HEK293 (cell line): ENCODE results near the gene JMJD4.
A peak's percentile ranks its signal among the peaks of the same experiment; 100 is the strongest.

ENCODE experiments used
- BCL6B ChIP-seq: fragments of 450-650 bp; formaldehyde crosslinking; IDR thresholded peaks from 2 replicates; pipeline ENCODE4 v1.5.1; 2017; ENCODE audit warnings: missing biosample characterization, missing genetic modification characterization
- EGR2 ChIP-seq: fragments of 450-650 bp; formaldehyde crosslinking; IDR thresholded peaks from 2 replicates; pipeline ENCODE4 v1.5.1; 2016; ENCODE audit warnings: low read depth, missing biosample characterization, missing genetic modification characterization
- PATZ1 ChIP-seq: fragments of 450-650 bp; formaldehyde crosslinking; IDR thresholded peaks from 2 replicates; pipeline ENCODE4 v1.5.1; 2016; ENCODE audit warnings: missing biosample characterization, missing genetic modification characterization
- PRDM10 ChIP-seq: fragments of 450-650 bp; formaldehyde crosslinking; IDR thresholded peaks from 2 replicates; pipeline ENCODE4 v1.5.1; 2016; ENCODE audit warnings: missing biosample characterization, missing genetic modification characterization
- SP3 ChIP-seq: fragments of 450-650 bp; formaldehyde crosslinking; IDR thresholded peaks from 2 replicates; pipeline ENCODE4 v1.5.1; 2016; ENCODE audit warnings: missing biosample characterization, missing genetic modification characterization
- YY2 ChIP-seq: fragments of 450-650 bp; formaldehyde crosslinking; IDR thresholded peaks from 2 replicates; pipeline ENCODE4 v1.5.1; 2016; ENCODE audit warnings: missing biosample characterization, missing genetic modification characterization
- ZBTB6 ChIP-seq: fragments of 450-650 bp; formaldehyde crosslinking; IDR thresholded peaks from 2 replicates; pipeline ENCODE4 v1.5.1; 2017; ENCODE audit warnings: missing biosample characterization, missing genetic modification characterization
- ZBTB8A ChIP-seq: fragments of 450-650 bp; formaldehyde crosslinking; IDR thresholded peaks from 2 replicates; pipeline ENCODE4 v1.5.1; 2016; ENCODE audit warnings: missing biosample characterization, missing genetic modification characterization
- ZFHX2 ChIP-seq: fragments of 450-650 bp; formaldehyde crosslinking; conservative IDR thresholded peaks from 2 replicates; pipeline ENCODE4 v1.5.1; 2016; ENCODE audit warnings: missing biosample characterization, missing genetic modification characterization
- ZNF10 ChIP-seq: fragments of 450-650 bp; formaldehyde crosslinking; IDR thresholded peaks from 2 replicates; pipeline ENCODE4 v1.5.1; 2017; ENCODE audit warnings: missing biosample characterization, missing genetic modification characterization
- ZNF133 ChIP-seq: fragments of 450-650 bp; formaldehyde crosslinking; IDR thresholded peaks from 2 replicates; pipeline ENCODE4 v1.5.1; 2016; ENCODE audit warnings: missing biosample characterization, missing genetic modification characterization
- ZNF148 ChIP-seq: fragments of 450-650 bp; formaldehyde crosslinking; IDR thresholded peaks from 2 replicates; pipeline ENCODE4 v1.5.0; 2017; ENCODE audit warnings: missing biosample characterization, missing genetic modification characterization, borderline replicate concordance
- ZNF223 ChIP-seq: fragments of 450-650 bp; formaldehyde crosslinking; IDR thresholded peaks from 2 replicates; pipeline ENCODE4 v1.5.1; 2016; ENCODE audit warnings: missing biosample characterization, missing genetic modification characterization
- ZNF266 ChIP-seq: fragments of 450-650 bp; formaldehyde crosslinking; IDR thresholded peaks from 2 replicates; pipeline ENCODE4 v1.5.1; 2016; ENCODE audit warnings: missing biosample characterization, missing genetic modification characterization, low read depth
- ZNF274 ChIP-seq, 2 experiments: fragments of 200-500 bp in 1 of 2; fragments of 450-650 bp in 1 of 2; sonication (Bioruptor generic) in 1 of 2; formaldehyde crosslinking in 1 of 2; IDR thresholded peaks; 2 replicates each; pipeline versions ENCODE4 v1.5.1 to v1.6.1; 2014 to 2016; ENCODE audit warnings: borderline replicate concordance in 1 of 2, inconsistent platforms in 1 of 2, low read length in 1 of 2, missing biosample characterization in 1 of 2, missing genetic modification characterization in 1 of 2
- ZNF548 ChIP-seq: fragments of 450-650 bp; formaldehyde crosslinking; IDR thresholded peaks from 2 replicates; pipeline ENCODE4 v1.5.1; 2016; ENCODE audit warnings: missing biosample characterization, missing genetic modification characterization
- ZNF600 ChIP-seq: fragments of 450-650 bp; formaldehyde crosslinking; IDR thresholded peaks from 2 replicates; pipeline ENCODE4 v1.5.1; 2016; ENCODE audit warnings: missing biosample characterization, missing genetic modification characterization
- ZNF639 ChIP-seq: fragments of 450-650 bp; formaldehyde crosslinking; IDR thresholded peaks from 2 replicates; pipeline ENCODE4 v1.5.1; 2016; ENCODE audit warnings: missing biosample characterization, missing genetic modification characterization
- ZNF692 ChIP-seq: fragments of 450-650 bp; formaldehyde crosslinking; IDR thresholded peaks from 2 replicates; pipeline ENCODE4 v1.5.1; 2016; ENCODE audit warnings: missing biosample characterization, missing genetic modification characterization
- ZNF76 ChIP-seq: fragments of 450-650 bp; formaldehyde crosslinking; IDR thresholded peaks from 2 replicates; pipeline ENCODE4; 2016; ENCODE audit warnings: low read depth, missing biosample characterization, missing genetic modification characterization, borderline replicate concordance
- ZNF776 ChIP-seq: fragments of 450-650 bp; formaldehyde crosslinking; IDR thresholded peaks from 2 replicates; pipeline ENCODE4 v1.5.0; 2017; ENCODE audit warnings: missing biosample characterization, missing genetic modification characterization, borderline replicate concordance
- ZNF791 ChIP-seq: fragments of 450-650 bp; formaldehyde crosslinking; IDR thresholded peaks from 2 replicates; pipeline ENCODE4 v1.5.1; 2016; ENCODE audit warnings: missing biosample characterization, missing genetic modification characterization
- ZNF843 ChIP-seq: fragments of 450-650 bp; formaldehyde crosslinking; IDR thresholded peaks from 2 replicates; pipeline ENCODE4 v1.5.1; 2016; ENCODE audit warnings: missing biosample characterization, missing genetic modification characterization

JMJD4 gene

GRCh38 chr1:227735539-227736285, 610 bp upstream of the JMJD4 start (continued):
- TF ChIP-seq ZNF133 (tag by site-specific recombination) (no peak; the same call in 1 of the 2 replicates), ZNF10 (tag by site-specific recombination) (no peak), ZFHX2 (tag by site-specific recombination) (peak; percentile 95), ZNF692 (tag by site-specific recombination) (peak; percentile 97), BCL6B (0 out of 2 replicates have a peak, but pooled peaks have one; percentile 9), ZNF223 (tag by site-specific recombination) (0 out of 2 replicates have a peak, but pooled peaks have one; percentile 11), ZNF600 (tag by site-specific recombination) (peak; percentile 17; the same call in 1 of the 2 replicates), ZNF639 (tag by site-specific recombination) (0 out of 2 replicates have a peak, but pooled peaks have one; percentile 4), ZNF148 (tag by site-specific recombination) (peak; percentile 68; the same call in 1 of the 2 replicates), EGR2 (peak; percentile 29; the same call in 1 of the 2 replicates), SP3 (peak; percentile 74), ZNF76 (tag by site-specific recombination) (peak; percentile 95), YY2 (tag by site-specific recombination) (peak; percentile 79), ZNF274 (IDR thresholded peaks at IDR 0.05; ENCODE audit: low read length) (no peak), ZNF274 (tag by site-specific recombination; IDR thresholded peaks at IDR 0.05; ENCODE audit: borderline replicate concordance) (no peak), ZNF548 (tag by site-specific recombination) (0 out of 2 replicates have a peak, but pooled peaks have one; percentile 6), ZNF843 (tag by site-specific recombination) (peak; percentile 38; the same call in 1 of the 2 replicates), PRDM10 (tag by site-specific recombination) (no peak), ZNF776 (tag by site-specific recombination) (peak; percentile 74; the same call in 1 of the 2 replicates), ZBTB6 (tag by site-specific recombination) (no peak), ZBTB8A (tag by site-specific recombination) (0 out of 2 replicates have a peak, but pooled peaks have one; percentile 46), ZNF266 (tag by site-specific recombination) (0 out of 2 replicates have a peak, but pooled peaks have one; percentile 19), ZNF791 (peak; percentile 6; the same call in 1 of the 2 replicates), PATZ1 (peak; percentile 21; the same call in 1 of the 2 replicates)
